LNCAP (cell line): ENCODE results near the gene AK8.
A peak's percentile ranks its signal among the peaks of the same experiment; 100 is the strongest.

Source experiments
- CTCF ChIP-seq: fragments of 450-650 bp; IDR thresholded peaks from 2 replicates; pipeline ENCODE4 v1.5.1; 2017; ENCODE audit warnings: mild to moderate bottlenecking

Gene AK8

GRCh38 chr9:132697230-132697629, 180.9 kb downstream of the AK8 start:
- no peak for TF ChIP-seq CTCF

GRCh38 chr9:132694144-132694543, 183.9 kb downstream of the AK8 start:
- TF ChIP-seq CTCF = peak; percentile 33; the same call in 1 of the 2 replicates

- no peak for TF ChIP-seq CTCF
Observed at GRCh38 chr9:132690696-132691095, 187.4 kb downstream of the AK8 start.

GRCh38 chr9:132683873-132684272, 194.2 kb downstream of the AK8 start:
- no peak for TF ChIP-seq CTCF

- no peak for TF ChIP-seq CTCF
Observed at GRCh38 chr9:132681561-132681960, 196.5 kb downstream of the AK8 start.

- no peak for TF ChIP-seq CTCF
Observed at GRCh38 chr9:132679946-132680625, 198.0 kb downstream of the AK8 start.

- no peak for TF ChIP-seq CTCF
Observed at GRCh38 chr9:132677976-132678375, 200.1 kb downstream of the AK8 start.
